GM21360 (cell line): ENCODE results near the gene DLL1.

Experiments used
- ATAC-seq: cut with Tn5 transposase; IDR thresholded peaks from one replicate; pipeline ENCODE4 v1.9.1; 2021; ENCODE audit warnings: mild to moderate bottlenecking, moderate library complexity; ENCODE audit not compliant: unreplicated experiment

The DLL1 gene

DNA sequence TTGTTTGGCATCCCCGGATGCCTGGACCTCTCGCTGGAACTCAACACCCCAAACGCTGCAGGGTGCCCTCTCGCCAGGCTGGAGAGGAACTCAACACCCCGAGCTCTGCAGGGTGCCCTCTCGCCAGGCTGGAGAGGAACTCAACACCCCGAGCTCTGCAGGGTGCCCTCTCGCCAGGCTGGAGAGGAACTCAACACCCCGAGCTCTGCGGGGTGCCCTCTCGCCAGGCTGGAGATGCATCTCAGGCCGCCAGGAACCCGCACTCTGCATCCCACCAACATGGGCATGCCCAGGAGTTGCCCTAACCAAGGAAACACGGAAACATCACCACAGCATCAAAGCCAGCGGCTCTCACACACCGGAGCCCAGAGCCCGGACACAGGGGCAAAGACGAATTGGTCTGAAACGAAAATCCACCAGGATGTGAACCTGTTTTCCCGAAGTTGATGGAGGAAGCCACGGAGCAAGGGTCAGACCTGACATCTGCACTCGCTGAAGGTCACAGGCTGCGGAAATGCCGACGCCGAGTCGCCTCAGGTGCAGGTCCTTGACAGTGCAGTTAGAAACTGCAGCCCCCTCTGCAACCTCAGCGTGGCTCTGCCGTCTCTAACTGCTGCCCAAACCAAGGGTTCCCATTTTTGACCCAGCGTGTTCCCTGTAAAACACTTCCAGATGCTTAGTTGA lies 37.5 kb downstream of the DLL1 start:
- no peak for ATAC-seq

DNA sequence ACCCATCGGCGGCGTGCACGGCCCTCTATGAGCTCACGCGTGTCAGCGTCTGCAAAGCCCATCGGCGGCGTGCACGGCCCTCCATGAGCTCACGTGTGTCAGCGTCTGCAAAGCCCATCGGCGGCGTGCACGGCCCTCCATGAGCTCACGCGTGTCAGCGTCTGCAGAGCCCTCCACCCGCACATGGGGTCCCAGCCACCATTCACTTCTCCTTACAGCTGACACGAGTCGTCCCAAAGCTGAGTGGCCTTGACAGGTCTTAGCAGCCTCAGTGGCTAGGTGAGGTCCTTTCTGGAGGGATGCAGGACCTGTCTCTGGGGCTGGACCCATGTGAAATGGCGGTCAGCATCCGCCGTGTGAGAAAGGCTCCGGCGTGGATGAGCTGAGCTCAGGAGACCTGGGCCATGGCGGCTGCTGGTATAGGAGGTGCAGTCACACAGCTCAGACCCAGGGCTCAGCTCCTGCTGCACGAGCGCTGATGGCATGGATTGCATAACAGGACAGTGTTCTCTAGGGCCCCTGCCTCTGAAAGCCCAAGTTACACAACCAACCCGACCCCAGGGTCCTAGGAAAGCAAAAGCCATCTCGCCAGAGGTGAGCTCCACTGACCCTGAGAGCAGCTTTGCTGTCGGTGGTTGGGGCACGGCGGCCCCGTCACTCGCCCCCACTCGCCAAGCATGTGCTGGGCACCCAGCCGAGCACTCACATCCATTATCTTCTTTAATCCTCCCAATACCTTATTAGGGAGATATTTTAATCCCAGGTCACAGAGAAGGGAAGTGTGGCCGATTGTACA lies 38.9 kb downstream of the DLL1 start:
- ATAC-seq = no peak

DNA sequence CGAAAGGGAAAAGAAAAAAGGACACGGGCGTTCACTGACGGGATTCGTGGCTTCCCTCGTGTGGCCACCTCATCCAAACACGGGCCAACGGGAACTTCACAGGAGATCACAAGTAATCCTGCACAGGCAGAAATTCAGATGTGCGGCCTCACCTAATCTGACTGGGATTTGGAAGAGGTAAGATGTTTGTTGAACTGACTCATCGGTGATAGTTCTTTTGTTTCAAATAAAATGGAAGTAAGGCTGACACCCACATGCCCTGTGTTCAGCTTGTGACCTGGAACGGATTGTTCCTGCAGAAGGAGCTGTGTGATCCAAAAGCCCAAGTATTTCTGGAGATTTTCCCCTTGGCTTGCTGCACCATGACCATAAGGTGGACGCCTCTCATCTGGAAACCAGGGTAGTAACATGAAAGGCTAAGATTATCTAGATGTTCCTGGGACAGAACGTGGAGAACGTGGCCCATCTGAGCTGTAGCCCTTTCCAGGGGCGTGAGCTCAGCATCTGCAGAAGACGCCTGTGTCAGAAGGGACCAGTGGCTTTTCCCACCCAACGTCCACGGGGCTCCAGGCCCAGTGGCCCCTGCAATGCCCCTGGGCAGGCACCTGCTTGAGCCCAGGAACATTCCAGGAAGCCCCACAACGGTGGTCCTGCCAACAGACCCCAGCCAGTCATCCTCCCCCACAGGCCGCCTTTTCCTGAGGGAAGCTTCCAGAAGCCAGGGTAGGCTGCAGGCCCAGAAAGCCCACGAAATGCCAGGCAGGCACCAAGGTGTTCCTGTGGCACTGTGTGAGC lies 39.7 kb downstream of the DLL1 start:
- no peak for ATAC-seq

DNA sequence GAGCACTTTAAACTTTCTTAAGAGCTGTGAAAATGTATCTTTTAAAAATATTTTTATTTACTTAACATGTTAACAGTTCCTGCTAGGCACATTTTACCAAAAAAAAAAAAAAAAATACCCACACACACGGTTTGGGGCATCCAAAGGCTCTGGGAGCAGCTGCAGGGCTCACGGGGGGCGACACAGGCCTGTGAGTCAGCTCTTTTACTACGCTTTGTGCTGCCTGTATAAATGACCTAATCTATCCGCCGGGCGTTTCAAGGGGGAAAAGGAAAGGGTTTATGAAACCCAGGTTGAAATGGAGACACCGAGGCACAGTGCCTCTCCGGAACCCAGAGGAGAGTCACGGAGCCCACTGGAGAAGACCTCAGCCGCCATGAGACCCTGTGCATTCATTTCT lies 40.4 kb downstream of the DLL1 start:
- ATAC-seq = no peak

DNA sequence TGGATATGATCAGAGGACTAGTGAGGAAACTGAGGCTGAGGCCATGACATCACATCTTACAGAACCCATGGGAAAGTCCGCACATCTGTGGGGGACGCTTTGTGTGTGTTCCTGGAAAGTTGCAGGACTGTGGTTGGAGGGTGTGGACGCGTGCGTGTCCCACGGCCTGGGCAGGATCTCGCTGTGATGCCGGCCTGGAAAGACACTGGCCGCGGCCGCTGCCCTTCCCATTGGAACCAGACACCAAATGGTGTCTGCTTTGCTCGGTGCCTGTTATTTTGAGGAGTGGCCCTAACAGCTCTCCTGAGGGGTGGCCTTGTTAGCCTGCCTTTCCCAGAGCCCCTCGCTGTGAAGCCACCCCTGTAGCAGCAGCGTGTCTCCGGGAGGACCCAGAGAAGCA lies 41.1 kb downstream of the DLL1 start:
- no peak for ATAC-seq

DNA sequence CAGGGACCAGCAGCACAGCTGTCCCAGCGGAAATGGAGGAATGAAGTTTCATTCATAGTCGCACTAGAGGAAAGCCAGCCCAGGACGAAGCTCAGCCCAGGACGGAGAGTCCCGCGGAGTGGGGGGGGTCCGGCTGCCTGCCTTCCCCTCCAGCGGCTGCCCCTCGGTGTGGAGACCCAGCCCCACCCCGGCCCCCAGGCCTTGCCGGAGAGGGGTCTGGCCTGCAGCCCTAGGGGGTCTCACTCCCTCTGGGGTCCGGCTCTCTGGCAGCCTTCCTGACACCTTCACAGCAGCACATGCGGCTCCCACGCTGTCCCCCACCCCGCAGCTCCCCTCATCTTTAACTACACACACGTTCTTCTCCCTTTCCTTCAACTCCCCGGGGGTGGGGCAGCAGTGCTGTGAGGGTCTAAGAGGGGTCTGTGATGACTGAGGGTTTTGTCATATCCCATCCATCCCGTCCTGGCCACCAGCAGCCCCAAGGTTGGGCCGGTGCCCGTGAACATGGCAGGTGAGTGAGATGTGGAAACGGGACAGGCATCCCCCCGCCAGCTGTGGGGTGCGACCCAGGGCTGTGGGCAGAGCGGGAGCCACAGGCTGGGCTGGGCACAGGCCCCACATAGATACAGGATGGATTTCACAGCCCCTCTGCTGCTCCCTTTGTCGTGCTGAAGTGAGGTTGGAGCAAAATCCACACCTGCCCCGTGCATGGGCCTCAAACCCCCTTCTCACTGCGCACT lies 41.8 kb downstream of the DLL1 start:
- ATAC-seq = no peak

DNA sequence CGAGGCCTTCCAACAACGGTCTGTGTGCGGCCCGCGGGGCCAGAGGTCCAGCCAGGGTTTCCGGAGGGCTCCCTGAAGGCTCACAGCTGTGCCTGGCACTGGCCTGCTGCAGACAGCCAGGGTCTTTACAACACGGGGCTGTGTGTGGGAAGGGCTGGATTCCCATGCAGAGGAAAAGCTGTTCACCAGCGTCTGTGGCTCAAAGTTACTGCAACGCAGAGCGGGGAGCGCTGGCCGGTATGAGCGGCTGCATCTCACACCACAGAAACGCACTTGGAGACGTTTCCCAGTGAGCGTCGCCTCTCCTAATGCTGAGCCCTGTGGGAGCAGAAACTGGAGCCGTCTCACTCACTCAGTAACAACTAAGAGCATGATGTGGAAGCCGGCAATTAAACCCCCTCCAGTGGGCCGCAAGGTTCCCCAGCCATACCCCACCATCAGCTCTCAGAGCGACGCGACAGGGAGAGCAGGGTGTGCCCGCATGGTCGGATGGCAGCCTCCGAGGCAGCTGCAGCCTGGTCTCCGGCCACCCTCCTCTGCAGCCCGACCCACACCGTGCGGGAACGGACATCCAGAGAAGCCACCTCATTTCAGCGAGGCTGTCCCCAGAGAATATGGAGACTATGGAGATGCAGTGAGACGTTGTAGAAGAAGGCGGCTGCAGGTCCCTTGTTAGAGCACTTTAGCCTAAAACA lies 42.6 kb downstream of the DLL1 start:
- ATAC-seq = no peak

DNA sequence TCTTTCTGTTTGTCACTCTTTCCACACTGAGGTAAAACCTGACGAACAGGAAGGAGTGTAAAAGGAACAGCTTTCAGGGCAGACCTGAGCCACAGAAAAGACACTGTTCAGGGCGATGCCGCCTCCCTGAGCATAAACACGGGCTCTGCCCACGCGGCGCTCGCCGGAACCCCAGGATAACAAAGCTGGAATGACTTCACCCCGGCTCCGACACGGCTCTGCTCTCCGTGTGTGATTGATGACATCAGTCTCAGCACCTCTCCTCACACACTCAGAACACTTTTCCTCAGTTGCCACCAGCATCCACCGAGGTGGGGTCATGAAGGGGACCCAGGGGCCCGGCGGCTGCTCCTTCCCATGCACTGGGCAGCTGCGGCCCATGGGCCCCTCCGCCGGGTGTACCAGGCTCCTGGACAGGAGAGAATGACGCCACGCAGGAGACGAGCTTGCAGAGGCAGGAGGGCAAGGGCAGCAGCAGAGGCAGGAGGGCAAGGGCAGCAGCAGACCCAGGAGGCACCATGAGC lies 43.6 kb downstream of the DLL1 start:
- ATAC-seq = no peak

DNA sequence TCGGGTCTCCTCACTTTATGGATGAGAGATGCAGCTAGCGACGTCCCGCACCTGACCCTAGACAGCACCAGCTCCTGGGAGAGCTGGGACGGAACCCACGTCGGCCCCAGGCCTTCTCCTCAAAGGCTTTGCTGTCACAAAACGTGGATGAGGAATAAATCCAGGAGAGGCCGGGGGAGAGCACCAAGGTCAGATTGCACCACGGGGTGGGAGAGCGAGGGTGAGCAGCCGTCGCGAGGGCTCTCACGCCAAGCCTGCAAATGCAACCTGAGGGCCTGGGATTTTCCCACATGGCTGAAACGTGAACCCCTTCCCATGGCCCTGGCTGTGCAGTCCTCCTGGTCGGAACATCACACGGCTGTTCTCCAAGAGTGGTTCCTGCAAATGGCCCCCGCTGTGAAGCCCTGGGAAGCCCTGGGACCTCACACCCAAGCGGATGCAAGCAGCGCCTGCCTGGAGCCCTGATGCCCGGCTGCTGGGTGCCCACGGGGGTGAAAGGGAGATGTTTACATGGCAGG lies 45.3 kb downstream of the DLL1 start:
- ATAC-seq = no peak

DNA sequence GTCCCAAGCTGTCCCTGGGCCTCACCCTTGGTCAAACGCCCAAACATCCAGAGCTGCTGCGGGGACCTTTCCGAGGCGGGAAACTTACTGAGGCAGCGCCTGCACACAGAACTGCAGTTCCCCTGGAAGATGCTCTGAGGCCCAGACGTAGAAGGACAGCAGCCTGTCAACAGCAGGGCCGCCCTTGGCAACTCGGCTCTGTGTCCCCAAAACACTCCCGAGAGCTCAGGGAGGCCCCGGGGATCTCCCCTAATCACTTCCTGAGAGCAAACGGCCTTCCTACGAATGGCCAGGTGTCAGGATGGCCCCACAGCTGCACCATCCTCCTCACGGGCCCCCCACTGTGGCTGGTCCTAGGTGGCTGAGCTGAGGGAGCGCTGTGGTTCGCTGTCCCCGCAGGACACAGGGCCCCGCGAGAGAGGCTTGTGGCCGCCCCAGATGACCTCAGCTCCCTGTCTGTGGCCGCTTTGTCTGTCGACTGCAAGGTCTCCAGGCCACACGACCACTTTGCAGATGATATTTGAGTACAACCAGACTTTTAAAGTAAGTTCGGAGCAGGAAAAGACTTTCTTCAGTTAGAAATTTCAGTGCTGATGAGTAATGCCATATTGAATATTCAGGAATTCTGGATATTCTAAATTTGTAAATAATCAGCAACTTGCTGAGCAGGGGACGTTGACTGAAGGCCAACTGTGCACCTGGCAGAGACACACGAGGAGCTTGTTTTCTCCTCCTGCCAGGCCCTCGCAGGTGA lies 46.0 kb downstream of the DLL1 start:
- ATAC-seq = no peak

DNA sequence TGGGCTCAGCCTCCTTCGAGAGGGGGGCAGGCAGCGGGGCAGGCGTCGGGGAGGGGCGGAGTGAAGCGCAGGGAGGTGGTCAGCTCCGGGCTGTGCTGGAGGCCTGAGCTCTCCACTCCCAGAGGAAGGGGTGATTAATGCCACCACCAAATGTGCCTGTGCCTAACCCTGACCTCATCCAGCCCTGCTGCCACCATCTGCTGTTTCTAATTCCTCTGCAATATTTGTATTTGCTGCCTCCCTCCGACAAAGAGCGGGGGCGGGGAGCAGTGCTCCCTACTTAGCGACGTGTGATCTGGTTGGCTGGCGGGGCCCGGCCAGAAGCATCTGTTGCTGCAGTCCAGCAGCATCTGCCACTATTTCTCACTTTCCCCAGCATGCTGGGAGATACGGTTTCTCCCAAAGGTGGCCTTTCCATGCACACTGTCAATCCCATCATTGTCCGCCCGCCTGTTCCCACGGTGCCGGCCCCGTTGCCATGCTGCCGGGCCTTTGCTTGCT lies 47.0 kb downstream of the DLL1 start:
- no peak for ATAC-seq

DNA sequence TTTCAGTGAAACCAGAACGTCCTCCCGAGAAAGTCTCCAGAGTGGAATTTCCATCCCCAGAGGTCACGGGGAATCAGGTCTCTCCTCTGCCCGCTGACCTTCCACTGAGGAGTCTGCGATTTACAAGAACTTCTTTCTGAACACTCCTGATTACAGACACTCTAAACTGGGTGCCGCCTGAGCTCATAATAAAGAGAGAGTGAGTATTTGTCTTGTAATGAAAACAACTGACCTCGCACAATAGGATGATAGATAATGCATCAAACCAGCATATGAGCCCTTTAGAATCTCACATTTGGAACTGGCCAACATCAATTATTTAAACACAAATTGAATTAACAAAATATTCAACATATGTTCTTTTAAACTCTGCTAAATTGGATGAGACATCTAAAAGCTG lies 47.5 kb downstream of the DLL1 start:
- ATAC-seq = no peak

DNA sequence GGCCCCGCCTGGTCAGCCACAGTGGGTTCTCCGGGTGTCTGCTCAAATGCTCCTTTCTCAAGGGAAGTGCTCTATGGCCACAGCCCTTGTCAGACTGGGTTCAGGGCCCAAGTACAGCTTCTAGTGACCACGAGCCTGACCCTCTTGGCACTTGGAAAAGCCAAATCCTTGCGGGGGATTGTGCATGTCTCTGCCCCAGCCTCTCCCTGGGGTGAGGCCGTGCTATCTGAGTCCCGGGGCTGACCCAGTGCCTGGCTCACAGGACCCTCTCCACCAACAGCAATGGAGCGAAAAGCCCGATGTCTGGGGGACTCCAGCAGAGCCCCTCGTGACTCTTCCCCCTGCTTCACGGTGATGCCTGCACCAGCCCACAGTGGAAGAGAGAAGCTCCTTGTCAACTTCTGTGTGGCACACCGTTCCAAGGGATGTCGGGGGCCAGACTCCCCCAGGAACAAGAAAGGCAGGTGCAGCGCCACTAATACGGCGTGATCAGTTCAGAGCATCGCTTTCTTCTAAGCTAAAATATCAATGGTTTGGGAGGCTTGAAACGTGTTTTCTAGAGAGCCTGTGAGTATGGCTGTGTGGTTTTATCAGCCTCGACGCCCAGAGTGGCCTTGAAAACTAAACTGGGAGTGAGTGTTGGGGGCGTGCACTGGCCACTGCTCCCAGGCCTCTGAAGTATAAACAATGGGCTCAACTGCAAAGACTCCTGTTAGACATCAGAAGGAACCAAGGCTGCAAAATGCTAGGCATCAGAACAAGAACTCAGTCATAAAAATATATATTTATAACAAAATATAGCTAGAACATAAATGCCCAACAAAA lies 51.9 kb downstream of the DLL1 start:
- no peak for ATAC-seq

DNA sequence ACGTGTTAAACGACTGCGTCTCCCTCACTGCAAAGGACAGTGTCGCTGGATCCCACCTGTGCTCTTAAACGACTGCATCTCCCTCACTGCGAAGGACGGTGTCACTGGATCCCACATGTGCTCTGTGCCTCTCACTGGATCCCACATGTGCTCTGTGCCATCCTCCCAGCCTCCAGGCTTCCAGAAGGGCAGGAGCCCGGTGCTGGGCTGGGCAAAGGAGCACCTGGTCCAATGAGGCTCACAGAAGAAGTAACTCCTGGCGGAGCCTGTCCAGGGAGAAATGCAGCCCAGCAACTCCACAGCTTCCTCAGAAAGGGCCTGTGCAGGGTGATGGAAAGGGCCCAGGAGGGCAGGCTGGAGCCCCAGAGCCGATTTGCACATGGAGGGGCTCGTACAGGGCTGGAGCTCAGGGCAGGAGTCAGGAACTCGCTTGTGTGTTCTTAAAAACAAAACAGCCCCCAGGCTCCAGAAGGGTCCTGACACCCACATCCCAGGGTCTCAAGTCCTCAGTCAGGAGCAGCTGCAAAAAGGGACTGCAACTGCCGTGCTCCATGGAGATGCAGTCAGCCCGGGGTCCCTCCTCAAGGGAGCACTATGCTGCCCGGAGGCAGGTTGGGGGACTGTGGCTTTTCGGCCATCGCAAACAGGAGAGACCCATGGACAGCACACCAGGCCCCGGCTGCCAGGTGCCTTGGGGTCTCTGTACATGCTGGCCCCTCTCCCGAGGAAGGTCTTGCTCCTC lies 52.7 kb downstream of the DLL1 start:
- ATAC-seq = no peak

DNA sequence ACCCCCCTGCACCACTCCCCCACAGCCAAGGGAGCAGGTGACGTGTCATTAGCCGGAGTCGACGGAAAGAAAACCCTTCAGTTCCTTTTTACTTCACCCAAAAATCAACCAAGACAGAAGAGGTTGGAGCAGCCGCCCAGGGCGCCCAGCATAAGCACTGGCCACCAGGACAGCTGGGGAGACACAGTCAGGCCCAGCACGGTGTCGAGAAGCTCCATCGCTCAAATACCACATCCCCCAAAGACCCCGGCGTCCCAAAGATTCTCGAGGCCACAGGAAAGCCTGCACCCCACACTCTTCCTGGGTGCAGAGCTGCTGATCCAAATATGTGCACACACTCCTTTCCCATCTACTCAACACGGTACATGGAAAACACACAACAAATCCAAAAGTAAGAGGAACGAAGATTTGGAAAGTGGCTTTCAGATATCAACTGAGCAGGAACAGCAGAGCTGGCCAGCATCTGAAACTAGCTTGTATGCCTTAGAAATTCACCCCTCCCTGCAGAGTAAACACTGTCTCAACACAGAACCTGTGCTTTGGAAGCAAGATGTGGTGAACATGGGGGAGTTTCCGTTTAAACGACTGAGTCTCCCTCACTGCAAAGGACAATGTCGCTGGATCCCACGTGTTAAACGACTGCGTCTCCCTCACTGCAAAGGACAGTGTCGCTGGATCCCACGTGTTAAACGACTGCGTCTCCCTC lies 54.6 kb downstream of the DLL1 start:
- ATAC-seq = no peak

DNA sequence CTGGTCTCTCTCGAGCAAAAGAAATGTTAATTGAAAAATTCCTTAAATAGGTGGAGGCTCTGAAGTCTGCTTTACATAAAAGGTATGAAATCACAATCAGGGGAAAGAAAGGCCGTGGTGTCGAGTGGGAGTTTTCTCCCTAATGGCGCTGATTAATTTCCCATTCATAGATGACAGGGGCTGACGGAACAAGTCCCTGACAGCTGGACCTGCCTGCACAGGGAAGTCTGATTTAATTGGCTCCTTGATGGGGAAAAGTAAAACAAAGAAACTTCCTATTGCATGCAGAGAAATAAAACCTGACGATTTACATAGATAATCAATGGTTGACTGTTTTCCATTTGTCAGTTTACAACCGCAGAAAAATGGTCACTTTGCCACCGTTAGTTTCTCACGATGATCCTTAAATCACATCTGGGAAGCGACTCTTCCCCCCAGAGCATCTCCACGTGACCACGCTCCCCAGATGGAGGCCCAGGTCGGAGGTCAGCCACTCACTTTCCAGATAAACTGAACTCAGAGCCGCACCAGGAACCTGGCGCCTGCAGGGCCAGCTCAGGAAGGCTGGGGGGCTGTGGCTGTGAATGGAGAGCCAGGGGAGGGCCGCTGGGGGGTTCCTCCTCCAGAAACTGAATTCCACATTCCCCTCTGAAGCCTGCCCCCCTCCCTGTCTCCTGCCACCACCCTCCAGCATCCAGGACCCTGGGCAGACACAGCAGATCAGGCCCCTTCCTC lies 55.3 kb downstream of the DLL1 start:
- ATAC-seq = no peak
